ENCODE measurements around the gene MPL. TPM values are rescaled to one million over a fixed set of nuclear protein-coding genes. Genes with fewer than 3 reads are reported as not detected.

MPL gene
- total RNA-seq, 1 donor from 2014 or later: not detected

- H3K4me3 ChIP-seq: no peak overlapping the region
- H3K27me3 ChIP-seq: no peaks in the 10 kb centered on the region
- no peaks in the 10 kb centered on the region for H3K36me3 ChIP-seq
- no peak overlapping the region for H3K27ac ChIP-seq
- DNase-seq (ENCODE audit: low spot score in 2 of 2): no peak
- intact Hi-C loops (cut with DNase I): no loop called here
- no peak for TF ChIP-seq CTCF (IDR thresholded peaks at IDR 0.05)
- no peaks in the 10 kb centered on the region for H3K9me3 ChIP-seq
- peaks cover 0 to 22% of the 10 kb centered on the region in 2 donors for H3K4me1 ChIP-seq
Measured at GRCh38 chr1:43299101-43299500, 38.5 kb upstream of the MPL start.

- DNase-seq (ENCODE audit: low spot score in 2 of 2): no peak
- Histone ChIP-seq H3K4me3 (no peak within 1 kb of the TSS), H3K36me3 (no peaks in the 10 kb centered on the region), H3K9me3 (no peaks in the 10 kb centered on the region), H3K27ac (no peak within 1 kb of the TSS), H3K27me3 (no peaks in the 10 kb centered on the region), H3K4me1 (peaks cover 0 to 12% of the 10 kb centered on the region in 2 donors)
- intact Hi-C loops (cut with DNase I): no loop called here
- TF ChIP-seq CTCF (IDR thresholded peaks at IDR 0.05): no peak
Measured at GRCh38 chr1:43300378-43301094, 37.1 kb upstream of the MPL start, which contains the start of gene TIE1. Gene TIE1 (plus strand): TSS chr1:43300982. CDS start chr1:43301072, 90 bp downstream.

- no peaks in the 10 kb centered on the region for H3K9me3 ChIP-seq
- H3K36me3 ChIP-seq: no peaks in the 10 kb centered on the region
- no peaks in the 10 kb centered on the region for H3K4me1 ChIP-seq
- no peak for DNase-seq (ENCODE audit: low spot score in 2 of 2)
- intact Hi-C loops (cut with DNase I): no loop called here
- H3K27me3 ChIP-seq: no peaks in the 10 kb centered on the region
- TF ChIP-seq CTCF (IDR thresholded peaks at IDR 0.05): no peak
- no peak overlapping the region for H3K4me3 ChIP-seq
- H3K27ac ChIP-seq: no peak overlapping the region
Measured at GRCh38 chr1:43302201-43302600, 35.4 kb upstream of the MPL start.

- intact Hi-C loops (cut with DNase I): no loop called here
- Histone ChIP-seq H3K4me3 (no peak overlapping the region), H3K4me1 (no peaks in the 10 kb centered on the region), H3K36me3 (no peaks in the 10 kb centered on the region), H3K27ac (no peak overlapping the region), H3K27me3 (no peaks in the 10 kb centered on the region), H3K9me3 (no peaks in the 10 kb centered on the region)
- no peak for DNase-seq (ENCODE audit: low spot score in 2 of 2)
- TF ChIP-seq CTCF (IDR thresholded peaks at IDR 0.05): no peak
Measured at GRCh38 chr1:43302721-43303470, 34.7 kb upstream of the MPL start.

GRCh38 chr1:43303471-43304313 lies 33.9 kb upstream of the MPL start:
- DNase-seq (ENCODE audit: low spot score in 2 of 2): no peak
- H3K9me3 ChIP-seq: no peaks in the 10 kb centered on the region
- no peaks in the 10 kb centered on the region for H3K36me3 ChIP-seq
- no peak for TF ChIP-seq CTCF (IDR thresholded peaks at IDR 0.05)
- no peaks in the 10 kb centered on the region for H3K27me3 ChIP-seq
- no peaks in the 10 kb centered on the region for H3K4me1 ChIP-seq
- intact Hi-C loops (cut with DNase I): no loop called here
- H3K4me3 ChIP-seq: no peak overlapping the region
- no peak overlapping the region for H3K27ac ChIP-seq
